Measurements from ENCODE around the gene OSBPL5.

DNA sequence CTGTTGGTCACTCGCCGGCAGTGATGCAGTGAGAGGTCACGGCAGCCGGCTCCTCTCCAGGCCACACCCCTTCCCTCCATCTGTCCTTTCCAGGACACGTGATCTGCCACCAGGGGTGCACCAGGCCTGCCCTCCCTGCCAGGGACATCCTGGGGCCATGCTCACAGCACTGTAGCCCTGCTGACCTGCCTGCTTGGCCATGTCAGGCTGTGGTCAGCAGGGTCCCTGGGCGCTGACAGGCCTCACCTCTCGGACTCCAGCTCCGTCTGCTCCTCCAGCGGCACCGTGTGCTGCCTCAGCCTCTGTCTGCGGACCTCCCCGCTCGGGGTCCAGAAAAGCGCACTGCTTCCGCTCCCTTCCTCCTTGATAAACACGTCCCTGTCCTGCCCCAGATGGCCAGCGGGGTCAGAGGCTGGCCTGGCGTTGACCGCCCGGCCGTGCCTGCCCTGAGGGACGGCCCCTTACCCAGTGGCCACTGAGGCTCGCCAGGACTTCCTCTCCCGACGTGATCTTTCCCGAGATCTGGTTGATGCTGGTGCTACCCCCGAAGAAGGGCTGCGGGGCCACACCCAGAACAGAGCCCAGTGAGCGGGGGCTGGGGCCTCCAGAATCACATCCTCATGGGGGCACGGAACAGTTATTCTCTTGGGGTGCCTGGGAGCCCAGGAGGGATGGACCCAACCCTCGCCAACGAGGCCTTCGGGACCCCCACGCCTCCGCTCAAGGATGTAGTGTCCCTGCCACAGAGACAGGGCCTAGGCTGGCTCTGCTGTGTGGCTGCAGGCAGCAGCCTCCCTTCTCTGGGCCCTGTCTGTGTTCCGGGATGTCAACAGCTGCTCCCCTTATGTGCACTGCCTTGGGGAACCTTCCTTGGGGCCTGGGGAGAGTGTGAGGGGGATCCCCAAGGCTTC, 71.6 kb downstream of the OSBPL5 start:
- TF ChIP-seq POLR2A (IDR thresholded peaks at IDR 0.05; ENCODE audit: low read depth, low read length) (no peak), SMC3 (IDR thresholded peaks at IDR 0.05; ENCODE audit: low read depth, low read length) (no peak), CTCF (conservative IDR thresholded peaks at IDR 0.05; ENCODE audit: low read depth, low read length) (no peak), CEBPB (IDR thresholded peaks at IDR 0.05; ENCODE audit: low read depth, low read length) (no peak), BHLHE40 (IDR thresholded peaks at IDR 0.05; ENCODE audit: low read depth, low read length) (no peak), RAD21 (IDR thresholded peaks at IDR 0.05; ENCODE audit: low read length) (no peak), MXI1 (IDR thresholded peaks at IDR 0.05; ENCODE audit: borderline replicate concordance, low read depth, low read length) (no peak), MAFK (IDR thresholded peaks at IDR 0.05; ENCODE audit: low read depth, low read length) (no peak), USF2 (IDR thresholded peaks at IDR 0.05; ENCODE audit: low read depth, low read length) (no peak), MAZ (IDR thresholded peaks at IDR 0.05; ENCODE audit: borderline replicate concordance, low read depth, low read length) (no peak), RFX5 (IDR thresholded peaks at IDR 0.05; ENCODE audit: low read depth, low read length) (no peak), RCOR1 (IDR thresholded peaks at IDR 0.05; ENCODE audit: insufficient replicate concordance, low read length) (no peak)

All from IMR-90 (cell line).